Transverse colon (tissue), 4 donors: ENCODE results near the gene FAM20C.

Experiments
- POLR2A ChIP-seq: fragments of 450-650 bp; IDR thresholded peaks from one replicate; pipeline ENCODE4 v1.6.1; 2016; ENCODE audit warnings: antibody characterized with exemption, mild to moderate bottlenecking, moderate library complexity
- POLR2AphosphoS5 ChIP-seq, 3 donors: sonication (generic); formaldehyde crosslinking; IDR thresholded peaks; one replicate each; pipeline ENCODE4 v1.6.1; 2016; ENCODE audit warnings: antibody characterized with exemption in 3 of 3
- TF ChIP-seq, protein P1 (sequence below), 5 experiments: fragments of 200-600 bp in 3 of 5; fragments of 450-650 bp in 2 of 5; sonication (generic) in 3 of 5; IDR thresholded peaks; 1 replicate in 2 of 5; 2 replicates in 3 of 5; pipeline ENCODE4 v1.5.1; 2016 to 2017; ENCODE audit warnings: antibody characterized with exemption in 5 of 5, inconsistent platforms in 3 of 5, mild to moderate bottlenecking in 2 of 5, moderate library complexity in 1 of 5

GRCh38 chr7:289756-290553 is 97.6 kb downstream of the FAM20C start, which contains the start of gene FOXL3:
- TF ChIP-seq, protein P1, sequence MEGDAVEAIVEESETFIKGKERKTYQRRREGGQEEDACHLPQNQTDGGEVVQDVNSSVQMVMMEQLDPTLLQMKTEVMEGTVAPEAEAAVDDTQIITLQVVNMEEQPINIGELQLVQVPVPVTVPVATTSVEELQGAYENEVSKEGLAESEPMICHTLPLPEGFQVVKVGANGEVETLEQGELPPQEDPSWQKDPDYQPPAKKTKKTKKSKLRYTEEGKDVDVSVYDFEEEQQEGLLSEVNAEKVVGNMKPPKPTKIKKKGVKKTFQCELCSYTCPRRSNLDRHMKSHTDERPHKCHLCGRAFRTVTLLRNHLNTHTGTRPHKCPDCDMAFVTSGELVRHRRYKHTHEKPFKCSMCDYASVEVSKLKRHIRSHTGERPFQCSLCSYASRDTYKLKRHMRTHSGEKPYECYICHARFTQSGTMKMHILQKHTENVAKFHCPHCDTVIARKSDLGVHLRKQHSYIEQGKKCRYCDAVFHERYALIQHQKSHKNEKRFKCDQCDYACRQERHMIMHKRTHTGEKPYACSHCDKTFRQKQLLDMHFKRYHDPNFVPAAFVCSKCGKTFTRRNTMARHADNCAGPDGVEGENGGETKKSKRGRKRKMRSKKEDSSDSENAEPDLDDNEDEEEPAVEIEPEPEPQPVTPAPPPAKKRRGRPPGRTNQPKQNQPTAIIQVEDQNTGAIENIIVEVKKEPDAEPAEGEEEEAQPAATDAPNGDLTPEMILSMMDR (IDR thresholded peaks at IDR 0.05): no peak
- no peak for TF ChIP-seq POLR2AphosphoS5 (IDR thresholded peaks at IDR 0.05)
- no peak for TF ChIP-seq POLR2A
